Measurements from ENCODE around the gene TEKT5.

TEKT5 gene

DNA sequence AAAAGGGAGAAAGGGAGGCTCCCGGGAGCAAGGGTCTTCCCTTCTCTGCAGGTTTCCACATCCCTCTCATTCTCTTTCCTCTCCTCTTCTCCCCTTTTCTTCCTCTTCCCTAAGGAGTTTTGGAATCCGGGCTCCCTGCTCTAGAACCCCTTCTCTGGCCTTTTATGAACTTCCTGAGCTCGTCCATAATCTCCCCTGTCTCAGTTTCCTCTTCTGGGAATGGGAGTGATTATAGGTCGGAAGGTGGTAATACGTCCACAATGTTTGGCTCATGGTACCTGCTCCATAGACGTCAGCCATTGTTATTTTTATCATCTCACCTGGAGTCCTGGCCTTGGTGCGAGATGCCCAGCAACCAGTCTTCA lies 113.9 kb downstream of the TEKT5 start:
- no peak for DNase-seq (ENCODE audit: low read depth in 1 of 2, low spot score in 1 of 2)

DNA sequence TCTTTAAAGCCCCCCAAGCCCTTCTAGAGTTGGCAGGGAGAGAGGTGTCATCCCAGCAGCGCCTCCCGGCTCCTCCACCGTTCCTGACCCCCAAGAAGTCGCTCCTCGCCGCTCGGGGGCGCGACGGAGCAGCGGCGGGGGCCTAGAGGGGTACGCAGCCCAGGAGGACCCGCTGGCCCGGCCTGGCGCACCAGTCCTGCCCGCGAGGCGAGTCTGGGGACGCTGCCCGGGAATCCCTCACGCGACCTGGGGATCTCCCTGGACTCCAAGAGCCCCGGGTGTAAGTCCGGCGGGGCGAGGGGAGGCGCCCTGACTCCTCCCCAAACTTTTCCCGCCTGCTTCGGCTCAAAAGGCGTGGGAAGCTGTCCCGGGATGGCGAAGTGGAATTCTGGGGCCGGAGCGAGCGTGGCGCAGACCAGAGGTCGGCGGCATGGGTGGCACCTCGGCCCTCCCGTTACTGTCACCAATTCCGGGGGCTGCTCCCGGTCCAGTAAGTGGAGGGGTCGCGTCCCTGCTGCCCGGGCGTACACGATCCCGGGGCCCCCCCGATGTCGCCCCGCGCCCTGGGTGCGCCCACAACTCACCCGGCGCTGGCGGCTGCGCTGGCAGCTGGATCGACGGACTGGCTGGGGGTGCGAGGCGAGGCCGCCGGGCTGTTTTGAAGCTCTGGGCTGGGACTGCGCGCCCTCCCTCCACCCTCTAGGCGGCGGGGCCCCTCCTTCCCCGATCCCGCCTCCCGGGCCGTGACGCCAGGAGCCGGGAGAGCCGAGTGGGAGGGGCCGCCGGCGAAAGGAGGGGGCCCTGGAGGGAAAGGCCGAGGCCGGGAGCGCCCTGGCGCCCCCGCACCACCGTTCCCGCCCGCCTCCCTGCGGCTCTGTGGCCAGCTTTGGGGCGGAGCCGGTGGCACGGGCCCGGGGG lies 114.5 kb downstream of the TEKT5 start, which contains the start of gene EMP2:
EMP2 (minus strand) TSS at position 634 of the 918 bp plus-strand sequence. CDS start 32,981 bp downstream, outside the sequence.
- no peak for DNase-seq (ENCODE audit: low read depth in 1 of 2, low spot score in 1 of 2)

DNA sequence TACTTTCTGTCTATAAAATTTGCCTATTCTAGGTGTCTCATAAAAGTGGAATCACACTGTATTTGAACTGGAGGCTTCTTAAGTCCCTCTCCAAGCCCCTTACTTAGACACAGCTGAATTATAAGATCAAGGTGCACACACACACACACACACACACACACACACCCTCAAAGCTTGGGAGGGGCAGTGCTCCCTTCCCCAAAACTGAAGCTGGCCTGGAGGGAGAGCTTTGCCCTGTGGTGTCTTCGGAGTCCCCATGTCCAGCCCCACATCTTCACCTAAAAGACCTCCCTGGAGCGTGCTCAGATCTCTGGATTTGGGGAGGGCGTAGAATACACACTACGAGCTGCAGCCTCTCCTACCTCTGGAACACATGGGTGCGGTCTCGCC lies 115.2 kb downstream of the TEKT5 start:
- no peak for DNase-seq (ENCODE audit: low read depth in 1 of 2, low spot score in 1 of 2)

DNA sequence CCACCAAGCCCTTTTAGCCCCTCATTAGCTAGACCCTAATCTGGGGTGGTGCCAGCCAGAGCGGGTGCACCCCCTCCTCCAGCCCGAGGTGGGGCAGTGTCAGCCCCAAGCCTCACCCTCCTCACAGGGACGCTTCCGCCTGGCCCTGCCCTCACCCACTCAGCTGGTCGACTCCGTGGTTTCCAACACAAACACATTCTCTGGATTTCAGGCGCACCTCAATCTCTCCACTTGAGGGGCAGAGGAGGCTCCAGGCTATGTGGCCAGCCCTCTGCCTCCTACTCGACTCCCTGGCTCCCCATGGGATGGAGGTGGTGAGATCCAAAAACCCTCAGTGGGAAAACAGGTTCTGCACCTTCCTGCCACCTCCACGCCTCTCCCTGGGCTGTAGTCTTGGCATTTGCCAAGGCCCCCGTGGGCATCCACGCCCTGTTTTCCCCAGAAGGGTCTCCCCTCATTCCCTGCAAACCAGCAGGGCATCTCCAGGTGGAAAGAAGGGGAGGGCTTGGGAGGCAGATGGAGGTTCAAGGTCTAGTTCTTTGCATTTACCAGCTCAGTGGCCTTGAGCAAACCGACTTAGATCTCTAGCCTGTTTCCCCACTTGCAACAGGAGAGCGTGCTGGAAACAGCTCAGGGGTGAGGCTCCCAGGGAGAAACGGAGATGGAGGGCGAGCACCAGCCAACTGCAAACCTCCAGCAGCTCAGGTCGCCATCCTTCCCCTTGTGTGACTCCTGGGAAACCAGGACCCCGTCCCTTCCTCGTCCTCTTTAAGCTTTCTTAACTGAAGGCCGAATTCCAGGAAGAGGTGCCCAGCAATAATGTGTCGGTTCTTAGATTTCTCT lies 116.0 kb downstream of the TEKT5 start:
- no peak for DNase-seq (ENCODE audit: low read depth in 1 of 2, low spot score in 1 of 2)
